Adrenal gland (tissue), 5 donors: ENCODE measurements around the gene RBM34.

ENCODE experiments used
- CTCF ChIP-seq, 6 experiments: fragments of 450-650 bp in 4 of 6; fragments of 200-600 bp in 2 of 6; sonication (generic) in 1 of 6; IDR thresholded peaks; 1 replicate in 5 of 6; 2 replicates in 1 of 6; pipeline versions ENCODE4 v1.5.1 to v1.8.0; 2016 to 2021; ENCODE audit warnings: antibody characterized with exemption in 6 of 6, mild to moderate bottlenecking in 2 of 6, moderate library complexity in 1 of 6
- POLR2A ChIP-seq, 2 donors: fragments of 450-650 bp; IDR thresholded peaks; one replicate each; pipeline ENCODE4 v1.6.1; 2017; ENCODE audit warnings: antibody characterized with exemption in 2 of 2, mild to moderate bottlenecking in 2 of 2, moderate library complexity in 1 of 2
- donor health status: DM: no; HTN: no; CAD: no.

GRCh38 chr1:235176486-235176885 lies 15.4 kb upstream of the RBM34 start:
- TF ChIP-seq CTCF (IDR thresholded peaks at IDR 0.05) = no peak
- TF ChIP-seq POLR2A (IDR thresholded peaks at IDR 0.05) = no peak
